ENCODE data around the gene USP32.
A peak's percentile ranks its signal among the peaks of the same experiment; 100 is the strongest.
"Not testable (repeated sequence)": the region's sequence is repeated elsewhere in the genome, so short reads cannot be mapped to it uniquely, and the experiment has no call there.

Gene USP32

GRCh38 chr17:60392042-60392844, at the start of gene USP32:
Gene USP32, minus strand, starts transcription at chr17:60392133. Its CDS starts 194 bp downstream, at chr17:60391939.
- peak; percentile 99 for DNase-seq

GRCh38 chr17:60439501-60439900, 47.6 kb upstream of the USP32 start:
- DNase-seq = peak; percentile 29

GRCh38 chr17:60436676-60437075, 44.7 kb upstream of the USP32 start:
- no peak for DNase-seq

GRCh38 chr17:60435244-60436167, 43.6 kb upstream of the USP32 start:
- DNase-seq = peak; percentile 88

- not testable (repeated sequence) for DNase-seq
These were observed 41.4 kb upstream of the USP32 start for GRCh38 chr17:60433021-60433997.

- DNase-seq = not testable (repeated sequence)
These were observed 38.6 kb upstream of the USP32 start for GRCh38 chr17:60430561-60430960.

- not testable (repeated sequence) for DNase-seq
These were observed 36.6 kb upstream of the USP32 start for GRCh38 chr17:60428491-60428890.

GRCh38 chr17:60426596-60426995, 34.7 kb upstream of the USP32 start:
- DNase-seq = no peak

GRCh38 chr17:60425626-60426025, 33.7 kb upstream of the USP32 start:
- DNase-seq = no peak

- DNase-seq = no peak
These were observed 31.9 kb upstream of the USP32 start for GRCh38 chr17:60423865-60424264.

- no peak for DNase-seq
These were observed 30.3 kb upstream of the USP32 start, which contains the start of gene CHCT1 for GRCh38 chr17:60422162-60422665. Gene CHCT1, plus strand, starts transcription at chr17:60422489. Its CDS starts 104 bp downstream, at chr17:60422593.

- peak; percentile 76 for DNase-seq
These were observed 29.6 kb upstream of the USP32 start for GRCh38 chr17:60421273-60422161.

GRCh38 chr17:60419875-60420274, 27.9 kb upstream of the USP32 start:
- DNase-seq = not testable (repeated sequence)

- not testable (repeated sequence) for DNase-seq
These were observed 27.1 kb upstream of the USP32 start for GRCh38 chr17:60419003-60419402.

GRCh38 chr17:60416368-60416925, 24.5 kb upstream of the USP32 start:
- DNase-seq = no peak

GRCh38 chr17:60415146-60415545, 23.2 kb upstream of the USP32 start:
- DNase-seq = no peak

GRCh38 chr17:60412701-60413100, 20.8 kb upstream of the USP32 start:
- no peak for DNase-seq

- DNase-seq = no peak
These were observed 18.1 kb upstream of the USP32 start for GRCh38 chr17:60410001-60410400.

GRCh38 chr17:60406887-60407286, 15.0 kb upstream of the USP32 start:
- peak; percentile 21 for DNase-seq

GRCh38 chr17:60403962-60404361, 12.0 kb upstream of the USP32 start:
- DNase-seq = no peak

GRCh38 chr17:60403523-60403810, 11.5 kb upstream of the USP32 start:
- no peak for DNase-seq
